ENCODE measurements around the gene TENT4A.

The TENT4A gene

GRCh38 chr5:6683241-6683640 is 30.0 kb upstream of the TENT4A start:
- TF ChIP-seq CTCF (IDR thresholded peaks at IDR 0.05; ENCODE audit: low read depth, low read length, missing control alignments): no peak

GRCh38 chr5:6684075-6684474 is 29.2 kb upstream of the TENT4A start:
- no peak for DNase-seq (ENCODE audit: low read depth)
- TF ChIP-seq CTCF (IDR thresholded peaks at IDR 0.05; ENCODE audit: low read depth, low read length, missing control alignments): no peak
- H3K4me3 ChIP-seq (ENCODE audit: low read depth, low read length): no peak overlapping the region

More at GRCh38 chr5:6683241-6683640, 30.0 kb upstream of the TENT4A start:
- H3K4me3 ChIP-seq (ENCODE audit: low read depth, low read length): no peak overlapping the region
- DNase-seq (ENCODE audit: low read depth): no peak

GRCh38 chr5:6686501-6686900 is 26.7 kb upstream of the TENT4A start:
- H3K4me3 ChIP-seq (ENCODE audit: low read depth, low read length): no peak overlapping the region
- no peak for TF ChIP-seq CTCF (IDR thresholded peaks at IDR 0.05; ENCODE audit: low read depth, low read length, missing control alignments)
- no peak for DNase-seq (ENCODE audit: low read depth)

- DNase-seq (ENCODE audit: low read depth): no peak
- TF ChIP-seq CTCF (IDR thresholded peaks at IDR 0.05; ENCODE audit: low read depth, low read length, missing control alignments): no peak
- H3K4me3 ChIP-seq (ENCODE audit: low read depth, low read length): no peak overlapping the region
Measured at GRCh38 chr5:6686915-6687409, 26.3 kb upstream of the TENT4A start.

- no peak overlapping the region for H3K4me3 ChIP-seq (ENCODE audit: low read depth, low read length)
- no peak for TF ChIP-seq CTCF (IDR thresholded peaks at IDR 0.05; ENCODE audit: low read depth, low read length, missing control alignments)
- DNase-seq (ENCODE audit: low read depth): no peak
Measured at GRCh38 chr5:6687505-6687904, 25.7 kb upstream of the TENT4A start.

GRCh38 chr5:6692906-6693305 is 20.3 kb upstream of the TENT4A start:
- DNase-seq (ENCODE audit: low read depth): no peak
- no peak for TF ChIP-seq CTCF (IDR thresholded peaks at IDR 0.05; ENCODE audit: low read depth, low read length, missing control alignments)
- no peak overlapping the region for H3K4me3 ChIP-seq (ENCODE audit: low read depth, low read length)

- no peak for TF ChIP-seq CTCF (IDR thresholded peaks at IDR 0.05; ENCODE audit: low read depth, low read length, missing control alignments)
- no peak for DNase-seq (ENCODE audit: low read depth)
- no peak overlapping the region for H3K4me3 ChIP-seq (ENCODE audit: low read depth, low read length)
Measured at GRCh38 chr5:6698696-6699095, 14.5 kb upstream of the TENT4A start.
